Left ventricle myocardium inferior (tissue), 1 donor: ENCODE results near the gene TLN1. TPM values are rescaled to one million over a fixed set of nuclear protein-coding genes. Genes with fewer than 3 reads are reported as not detected.

Source experiments
- DNase-seq: peaks from one replicate; pipeline ENCODE4 v3.0.0-alpha.2; 2020
- H3K27ac ChIP-seq: fragments of 200-600 bp; replicated peaks from 2 replicates; pipeline ENCODE4 v1.8.0; 2021
- H3K27me3 ChIP-seq: fragments of 200-600 bp; 2 replicates; pipeline ENCODE4 v1.8.0; 2021; ENCODE audit warnings: low read depth
- H3K36me3 ChIP-seq: fragments of 200-600 bp; 2 replicates; pipeline ENCODE4 v1.8.0; 2021
- H3K4me1 ChIP-seq: fragments of 200-600 bp; 2 replicates; pipeline ENCODE4 v1.8.0; 2021
- H3K4me3 ChIP-seq: fragments of 200-600 bp; 2 replicates; pipeline ENCODE4 v1.8.0; 2021; ENCODE audit warnings: mild to moderate bottlenecking, moderate library complexity
- H3K9me3 ChIP-seq: fragments of 200-600 bp; replicated peaks from 2 replicates; pipeline ENCODE4 v1.8.0; 2021
- CTCF ChIP-seq: fragments of 200-600 bp; IDR thresholded peaks from 2 replicates; pipeline ENCODE4 v1.8.0; 2021; ENCODE audit warnings: antibody characterized with exemption, mild to moderate bottlenecking, borderline replicate concordance
- intact Hi-C: fragments of 100-400 bp; cut with micrococcal nuclease; formaldehyde crosslinking; loops from one replicate; pipeline ENCODE4 v1.11.0; 2022
- total RNA-seq: library from RNA; stranded (reverse); fragmentation: NEBNext Ultra II Directional; extraction: Animal tissue kit (Norgen Biotek cat#: 25700); gene quantifications from one replicate; pipeline ENCODE4 v1.2.1, GENCODE V29; 2021
- donor health status: DM: no; HTN: yes; CAD: no; lungs with severe emphysema.

TLN1 gene
- total RNA-seq, 1 donor from 2014 or later, result 234 TPM

GRCh38 chr9:35666549-35666948, 65.4 kb downstream of the TLN1 start:
- intact Hi-C loops, result no loop called here
- Histone ChIP-seq H3K27me3 (no peaks in the 10 kb centered on the region), H3K9me3 (no peaks in the 10 kb centered on the region), H3K36me3 (no peaks in the 10 kb centered on the region), H3K4me3 (no peak overlapping the region), H3K27ac (no peak overlapping the region), H3K4me1 (peaks cover 23% of the 10 kb centered on the region)
- no peak for TF ChIP-seq CTCF
- no peak for DNase-seq

- Histone ChIP-seq H3K27me3 (no peaks in the 10 kb centered on the region), H3K9me3 (no peaks in the 10 kb centered on the region), H3K27ac (no peak overlapping the region), H3K36me3 (peaks cover 4% of the 10 kb centered on the region), H3K4me3 (no peak overlapping the region), H3K4me1 (peaks cover 28% of the 10 kb centered on the region)
- intact Hi-C loops, result no loop called here
- DNase-seq, result no peak
- no peak for TF ChIP-seq CTCF
Measured at GRCh38 chr9:35666045-35666444, 66.0 kb downstream of the TLN1 start.

- DNase-seq, result no peak
- H3K4me3 ChIP-seq, result peak overlapping the region; percentile 69
- TF ChIP-seq CTCF, result no peak
- peaks cover 34% of the 10 kb centered on the region for H3K4me1 ChIP-seq
- H3K27ac ChIP-seq, result peak overlapping the region; percentile 67
- intact Hi-C loops, result no loop called here
- H3K27me3 ChIP-seq, result no peaks in the 10 kb centered on the region
- H3K36me3 ChIP-seq, result peaks cover 9% of the 10 kb centered on the region
- no peaks in the 10 kb centered on the region for H3K9me3 ChIP-seq
Measured at GRCh38 chr9:35665471-35665818, 66.5 kb downstream of the TLN1 start.

- H3K4me1 ChIP-seq, result peaks cover 40% of the 10 kb centered on the region
- peak; percentile 80 for DNase-seq
- intact Hi-C loops, result no loop called here
Measured at GRCh38 chr9:35664531-35665470, 67.2 kb downstream of the TLN1 start, which contains the start of gene ARHGEF39. Gene ARHGEF39 (minus strand): TSS chr9:35665195. CDS start chr9:35665169, 26 bp downstream.

GRCh38 chr9:35662437-35662836, 69.6 kb downstream of the TLN1 start:
- no peak for TF ChIP-seq CTCF
- Histone ChIP-seq H3K27me3 (no peaks in the 10 kb centered on the region), H3K4me3 (no peak overlapping the region), H3K4me1 (peaks cover 58% of the 10 kb centered on the region), H3K9me3 (no peaks in the 10 kb centered on the region), H3K36me3 (peaks cover 12% of the 10 kb centered on the region), H3K27ac (peak overlapping the region; percentile 99)
- no peak for DNase-seq
- intact Hi-C loops, result no loop called here

More at GRCh38 chr9:35664531-35665470, 67.2 kb downstream of the TLN1 start, which contains the start of gene ARHGEF39:
- peaks cover 12% of the 10 kb centered on the region for H3K36me3 ChIP-seq
- TF ChIP-seq CTCF, result peak; percentile 34
- peak within 1 kb of the TSS; percentile 69 for H3K4me3 ChIP-seq
- H3K27me3 ChIP-seq, result no peaks in the 10 kb centered on the region
- no peaks in the 10 kb centered on the region for H3K9me3 ChIP-seq
- H3K27ac ChIP-seq, result peak within 1 kb of the TSS; percentile 67
